Measurements from ENCODE around the gene EED. TPM values are rescaled to one million over a fixed set of nuclear protein-coding genes. Genes with fewer than 3 reads are reported as not detected.
A peak's percentile ranks its signal among the peaks of the same experiment; 100 is the strongest.

EED gene
- total and polyA plus RNA-seq, 9 of the 15 experiments (the other 6 are each of a cell fraction or from before 2014, with no cell fraction given) = 33.0 to 110 (median 55.1) TPM

DNA sequence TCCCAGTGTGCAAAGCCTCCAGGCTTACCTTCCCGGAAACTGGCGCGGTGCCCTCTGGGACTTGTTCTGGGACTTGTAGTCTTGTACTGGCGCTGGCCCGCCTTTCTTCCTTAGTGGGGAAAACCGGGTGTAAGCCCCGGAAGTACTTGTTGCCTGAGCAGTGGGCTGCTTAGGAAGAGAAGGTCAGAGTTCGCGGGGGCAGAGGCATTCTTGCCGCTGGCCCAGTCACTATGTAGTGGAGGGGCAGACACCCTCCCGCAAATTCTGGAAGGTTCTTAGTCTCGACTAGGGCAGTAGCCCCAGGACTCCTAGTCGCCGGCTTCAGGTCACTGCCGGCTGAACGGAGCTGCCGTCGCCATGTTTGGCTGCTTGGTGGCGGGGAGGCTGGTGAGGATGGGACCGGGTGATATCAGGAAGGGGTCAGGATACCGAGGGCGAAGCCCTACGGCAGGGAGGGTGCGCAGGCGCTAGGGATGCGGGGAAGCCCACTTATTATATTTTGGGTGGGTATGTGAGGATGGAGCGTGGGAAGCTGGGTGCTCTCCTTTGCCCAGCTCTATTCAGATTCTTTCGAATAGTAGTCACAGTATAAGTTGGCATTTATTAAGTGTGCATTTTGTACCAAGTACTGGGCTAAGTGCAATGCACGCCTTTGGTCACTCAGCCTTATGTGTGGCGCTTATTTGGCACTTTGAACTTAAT lies 57.7 kb downstream of the EED start, which contains the start of gene HIKESHI (continued):
- TF ChIP-seq HMG20A (CRISPR knock-in tag; conservative IDR thresholded peaks at IDR 0.05) = no peak
- no peak for TF ChIP-seq ZNF780A (CRISPR knock-in tag; IDR thresholded peaks at IDR 0.05)
- no peak for TF ChIP-seq HNRNPUL1 (IDR thresholded peaks at IDR 0.05; ENCODE audit: low read length)
- no peak for TF ChIP-seq SREBF1 (IDR thresholded peaks at IDR 0.05; ENCODE audit: borderline replicate concordance, low read depth, low read length)
- 0 out of 2 replicates have a peak, but pooled peaks have one; percentile 9 for TF ChIP-seq GATA2 (CRISPR knock-in tag; IDR thresholded peaks at IDR 0.05)
- TF ChIP-seq COPS2 (conservative IDR thresholded peaks at IDR 0.05) = no peak
- no peak for TF ChIP-seq SLC30A9 (CRISPR knock-in tag; IDR thresholded peaks at IDR 0.05)
- no peak for TF ChIP-seq BRF1 (IDR thresholded peaks at IDR 0.05; ENCODE audit: borderline replicate concordance, extremely low read depth, insufficient read length)
- no peak for TF ChIP-seq POLR3G (IDR thresholded peaks at IDR 0.05; ENCODE audit: extremely low read depth, insufficient read length, insufficient replicate concordance)
- no peak for TF ChIP-seq ZNF324 (CRISPR knock-in tag; IDR thresholded peaks at IDR 0.05)
- TF ChIP-seq RBM17 (IDR thresholded peaks at IDR 0.05; ENCODE audit: borderline replicate concordance, low read depth, low read length) = no peak
- TF ChIP-seq, protein P1, sequence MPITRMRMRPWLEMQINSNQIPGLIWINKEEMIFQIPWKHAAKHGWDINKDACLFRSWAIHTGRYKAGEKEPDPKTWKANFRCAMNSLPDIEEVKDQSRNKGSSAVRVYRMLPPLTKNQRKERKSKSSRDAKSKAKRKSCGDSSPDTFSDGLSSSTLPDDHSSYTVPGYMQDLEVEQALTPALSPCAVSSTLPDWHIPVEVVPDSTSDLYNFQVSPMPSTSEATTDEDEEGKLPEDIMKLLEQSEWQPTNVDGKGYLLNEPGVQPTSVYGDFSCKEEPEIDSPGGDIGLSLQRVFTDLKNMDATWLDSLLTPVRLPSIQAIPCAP (CRISPR knock-in tag; IDR thresholded peaks at IDR 0.05; ENCODE audit: borderline replicate concordance) = no peak
- peak; percentile 95 for TF ChIP-seq ZNF143 (CRISPR knock-in tag; IDR thresholded peaks at IDR 0.05)
- peak; percentile 96 for TF ChIP-seq PHF8 (IDR thresholded peaks at IDR 0.05; ENCODE audit: borderline replicate concordance, low read length)
- 0 out of 2 replicates have a peak, but pooled peaks have one; percentile 40 for TF ChIP-seq TOE1 (IDR thresholded peaks at IDR 0.05; ENCODE audit: borderline replicate concordance)
- TF ChIP-seq TOE1 (CRISPR knock-in tag; IDR thresholded peaks at IDR 0.05; ENCODE audit: borderline replicate concordance, low read depth) = no peak
- no peak; the same call in 1 of the 2 replicates for TF ChIP-seq CBX1 (IDR thresholded peaks at IDR 0.05; ENCODE audit: low read depth)
- TF ChIP-seq ZC3H8 (IDR thresholded peaks at IDR 0.05) = no peak
- peak; percentile 32 for TF ChIP-seq PRDM10 (IDR thresholded peaks at IDR 0.05; ENCODE audit: partially characterized antibody)
- TF ChIP-seq TEAD1 (CRISPR knock-in tag; IDR thresholded peaks at IDR 0.05) = peak in 1 of 2 experiments; percentile 79; a peak in 2 of 4 replicates
- no peak for TF ChIP-seq SREBF2 (CRISPR knock-in tag; IDR thresholded peaks at IDR 0.05)
- TF ChIP-seq SIRT6 (IDR thresholded peaks at IDR 0.05; ENCODE audit: low read depth, low read length) = no peak
- TF ChIP-seq ZKSCAN3 (CRISPR knock-in tag; IDR thresholded peaks at IDR 0.05) = no peak
- TF ChIP-seq FOSL1 (tag; conservative IDR thresholded peaks at IDR 0.05) = peak; percentile 74
- peak; percentile 42 for TF ChIP-seq ZBTB8A (IDR thresholded peaks at IDR 0.05; ENCODE audit: partially characterized antibody)
